RPMI7951 (cell line): ENCODE measurements around the gene WHRN. TPM values are rescaled to one million over a fixed set of nuclear protein-coding genes. Genes with fewer than 3 reads are reported as not detected.

Experiments
- DNase-seq: peaks from one replicate; pipeline ENCODE4 v3.0.0-alpha.2; 2012; ENCODE audit warnings: low read depth
- total RNA-seq: library from RNA; depleted of rRNA; stranded (reverse); fragments of >200 nt; shearing (Covaris generic); gene quantifications from 2 replicates; pipeline ENCODE4 v1.2.3, GENCODE V29; 2014

The WHRN gene
- total RNA-seq, 1 experiment from 2014 or later, result 1.7 TPM

- no peak for DNase-seq
These were observed 32.4 kb downstream of the WHRN start for GRCh38 chr9:114472765-114473446.

- DNase-seq, result no peak
These were observed 34.1 kb downstream of the WHRN start for GRCh38 chr9:114471157-114471556.

- DNase-seq, result no peak
These were observed 34.7 kb downstream of the WHRN start for GRCh38 chr9:114470581-114470980.

GRCh38 chr9:114470121-114470520, 35.2 kb downstream of the WHRN start:
- no peak for DNase-seq

- no peak for DNase-seq
These were observed 36.0 kb downstream of the WHRN start for GRCh38 chr9:114469091-114469853.

GRCh38 chr9:114467910-114468309, 37.4 kb downstream of the WHRN start:
- DNase-seq, result no peak

GRCh38 chr9:114467226-114467750, 38.0 kb downstream of the WHRN start:
- DNase-seq, result no peak

GRCh38 chr9:114465906-114466900, 39.1 kb downstream of the WHRN start:
- no peak for DNase-seq

- DNase-seq, result no peak
These were observed 39.9 kb downstream of the WHRN start for GRCh38 chr9:114465417-114465816.

GRCh38 chr9:114464281-114465051, 40.8 kb downstream of the WHRN start:
- no peak for DNase-seq

GRCh38 chr9:114462791-114463190, 42.5 kb downstream of the WHRN start:
- no peak for DNase-seq

GRCh38 chr9:114461468-114461867, 43.8 kb downstream of the WHRN start:
- DNase-seq, result no peak

GRCh38 chr9:114460513-114461199, 44.6 kb downstream of the WHRN start:
- no peak for DNase-seq

GRCh38 chr9:114459464-114459863, 45.8 kb downstream of the WHRN start:
- DNase-seq, result no peak

- DNase-seq, result no peak
These were observed 48.3 kb downstream of the WHRN start for GRCh38 chr9:114456929-114457328.

- no peak for DNase-seq
These were observed 50.6 kb downstream of the WHRN start for GRCh38 chr9:114454652-114455051.

- DNase-seq, result no peak
These were observed 52.8 kb downstream of the WHRN start for GRCh38 chr9:114452219-114453165.

GRCh38 chr9:114451707-114452031, 53.6 kb downstream of the WHRN start:
- DNase-seq, result no peak
